Measurements from ENCODE around the gene TTLL9. TPM values are rescaled to one million over a fixed set of nuclear protein-coding genes. Genes with fewer than 3 reads are reported as not detected.

Gene TTLL9
- total and polyA plus RNA-seq, 2 of the 13 experiments (the other 11 are each of a cell fraction or from before 2014, with no cell fraction given), result not detected

DNA sequence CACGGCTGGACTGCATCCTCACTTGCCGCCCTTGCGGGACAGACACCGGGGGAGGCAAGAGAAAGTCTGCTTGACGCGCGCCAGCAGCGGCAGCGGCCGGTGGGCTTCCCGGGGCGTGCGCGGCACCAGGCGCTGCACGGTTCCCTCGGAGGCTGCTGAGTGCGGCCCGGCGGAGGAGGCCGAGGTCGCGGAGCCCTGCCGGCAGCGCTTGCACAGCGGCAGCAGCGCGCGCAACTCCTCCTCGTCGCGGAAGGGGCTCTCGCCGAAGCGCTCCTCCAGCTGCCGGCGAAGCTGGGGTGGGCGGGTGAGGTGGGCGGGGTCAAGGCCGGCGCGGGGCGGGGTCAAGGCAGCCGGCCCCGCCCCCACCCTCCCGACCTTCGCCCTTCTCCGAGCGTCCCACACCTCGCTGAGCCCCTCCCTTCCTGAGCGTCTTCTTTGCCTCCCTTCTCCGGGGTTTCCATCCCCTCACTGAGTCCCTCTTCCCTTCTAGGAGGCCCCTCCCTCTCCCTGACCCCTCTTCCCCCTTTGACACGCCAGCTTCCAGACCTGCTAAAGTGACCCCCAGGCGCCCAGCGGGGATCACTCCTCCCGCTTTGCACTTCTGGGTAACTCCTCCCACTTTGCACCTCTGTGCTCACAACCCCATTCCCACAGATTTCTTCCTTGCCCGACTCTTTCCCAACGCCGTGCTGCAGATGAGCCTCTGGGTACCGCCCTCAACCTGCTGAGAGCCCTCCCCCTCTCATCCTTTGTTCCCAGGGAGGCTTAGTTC, 8.9 kb upstream of the TTLL9 start:
- FAIRE-seq (peak; percentile 47), ATAC-seq (peak; percentile 86), DNase-seq (ENCODE audit: low spot score) (peak; percentile 59)
- Histone ChIP-seq H3K36me3 (replicated peaks in 1 of 2; ENCODE audit: control insufficient read depth in 1 of 2, insufficient read depth in 2 of 2, low read length in 2 of 2) (no peaks in the 10 kb centered on the region), H3K4me3 (replicated peaks in 1 of 3; ENCODE audit: insufficient read depth in 1 of 3, low read depth in 2 of 3, low read length in 3 of 3) (peak overlapping the region; percentile 54 to 82 (median 74)), H3K4me1 (ENCODE audit: insufficient read depth, low read length) (peaks cover 15% of the 10 kb centered on the region), H3K79me2 (ENCODE audit: insufficient read depth, low read length) (no peaks in the 10 kb centered on the region), H3K27me3 (ENCODE audit: control insufficient read depth in 1 of 2, insufficient read depth in 2 of 2, low read length in 2 of 2) (peaks cover 9 to 53% of the 10 kb centered on the region in 2 experiments; a peak in 4 of 5 replicates), H3K9ac (ENCODE audit: insufficient read depth, low read depth, low read length) (peak overlapping the region; percentile 53), H3K4me2 (ENCODE audit: low read depth, low read length) (peak overlapping the region; percentile 96), H3K9me3 (ENCODE audit: low read length) (no peaks in the 10 kb centered on the region), H2AFZ (ENCODE audit: low read length) (peak overlapping the region; percentile 29), H3K27ac (ENCODE audit: extremely low read length, insufficient read depth, low read length) (no peak overlapping the region), H4K20me1 (ENCODE audit: insufficient read depth, low read length) (no peaks in the 10 kb centered on the region)
- intact Hi-C loops (cut with micrococcal nuclease; ENCODE audit: unreplicated experiment) (no loop called here), in situ Hi-C loops (cut with HindIII; ENCODE audit: extremely low pct_ligation_motif_present, low pct_unique_long_range_greater_than_20kb) (no loop called here)
- 3% methylated on average over 50 of the region's 60 CpGs for WGBS (ENCODE audit: low lambda C conversion rate)
- CTCF ChIA-PET (ENCODE audit: low intra/inter-chr PET ratio, low total read pairs), result interaction anchor here (1.6 kb wide), 1 partner anchor 9 kb away, joined by 3 read pairs; no protein-coding TSS in a partner anchor
- POLR2A ChIA-PET, result interaction anchor here (1.1 to 1.2 kb wide), 3 partner anchors 26 to 90 kb away, joined by 3 to 7 read pairs (median 3); partner anchors contain the start of gene PDRG1
- no TSS peak for BruUV-seq (replicated peaks)
- 0 out of 2 replicates have a peak, but pooled peaks have one; percentile 20 for TF ChIP-seq ZNF230 (CRISPR knock-in tag; IDR thresholded peaks at IDR 0.05)
- TF ChIP-seq, protein P1, sequence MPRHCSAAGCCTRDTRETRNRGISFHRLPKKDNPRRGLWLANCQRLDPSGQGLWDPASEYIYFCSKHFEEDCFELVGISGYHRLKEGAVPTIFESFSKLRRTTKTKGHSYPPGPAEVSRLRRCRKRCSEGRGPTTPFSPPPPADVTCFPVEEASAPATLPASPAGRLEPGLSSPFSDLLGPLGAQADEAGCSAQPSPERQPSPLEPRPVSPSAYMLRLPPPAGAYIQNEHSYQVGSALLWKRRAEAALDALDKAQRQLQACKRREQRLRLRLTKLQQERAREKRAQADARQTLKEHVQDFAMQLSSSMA (CRISPR knock-in tag; IDR thresholded peaks at IDR 0.05), result no peak
- TF ChIP-seq ZNF382 (CRISPR knock-in tag; IDR thresholded peaks at IDR 0.05; ENCODE audit: borderline replicate concordance), result no peak
- no peak for TF ChIP-seq DNMT3B (CRISPR knock-in tag; conservative IDR thresholded peaks at IDR 0.05)
- no peak for TF ChIP-seq SIN3A (IDR thresholded peaks at IDR 0.05; ENCODE audit: borderline replicate concordance, low read depth, low read length)
- TF ChIP-seq ZNF577 (CRISPR knock-in tag; IDR thresholded peaks at IDR 0.05; ENCODE audit: borderline replicate concordance, low read depth), result no peak
- TF ChIP-seq ZNF768 (CRISPR knock-in tag; IDR thresholded peaks at IDR 0.05), result no peak; the same call in none of the 2 replicates
- no peak for TF ChIP-seq ZSCAN22 (CRISPR knock-in tag; IDR thresholded peaks at IDR 0.05)
- TF ChIP-seq HNF4A (CRISPR knock-in tag; IDR thresholded peaks at IDR 0.05), result peak; percentile 41; the same call in 1 of the 2 replicates
- 0 out of 2 replicates have a peak, but pooled peaks have one; percentile 60 for TF ChIP-seq RELA (CRISPR knock-in tag; IDR thresholded peaks at IDR 0.05)
- no peak for TF ChIP-seq EZH2 (conservative IDR thresholded peaks at IDR 0.05; ENCODE audit: low read depth, low read length)
- no peak for TF ChIP-seq RBM22 (optimal IDR thresholded peaks at IDR 0.05; ENCODE audit: low read length)
- TF ChIP-seq ZNF776 (CRISPR knock-in tag; IDR thresholded peaks at IDR 0.05), result no peak; the same call in 1 of the 2 replicates
- TF ChIP-seq ZNF878 (CRISPR knock-in tag; IDR thresholded peaks at IDR 0.05), result no peak; the same call in 1 of the 2 replicates
- TF ChIP-seq ZBTB42 (CRISPR knock-in tag; IDR thresholded peaks at IDR 0.05), result 0 out of 2 replicates have a peak, but pooled peaks have one; percentile 30
- no peak for TF ChIP-seq RFX5 (IDR thresholded peaks at IDR 0.05; ENCODE audit: low read depth, low read length)
- TF ChIP-seq PRMT3 (CRISPR knock-in tag; IDR thresholded peaks at IDR 0.05; ENCODE audit: borderline replicate concordance, low read depth), result 0 out of 2 replicates have a peak, but pooled peaks have one; percentile 62
- no peak for TF ChIP-seq KAT2B (IDR thresholded peaks at IDR 0.05; ENCODE audit: borderline replicate concordance, low read depth, low read length)
- 0 out of 2 replicates have a peak, but pooled peaks have one; percentile 9 for TF ChIP-seq BHLHE40 (IDR thresholded peaks at IDR 0.05; ENCODE audit: low read length)
- TF ChIP-seq, protein P2, sequence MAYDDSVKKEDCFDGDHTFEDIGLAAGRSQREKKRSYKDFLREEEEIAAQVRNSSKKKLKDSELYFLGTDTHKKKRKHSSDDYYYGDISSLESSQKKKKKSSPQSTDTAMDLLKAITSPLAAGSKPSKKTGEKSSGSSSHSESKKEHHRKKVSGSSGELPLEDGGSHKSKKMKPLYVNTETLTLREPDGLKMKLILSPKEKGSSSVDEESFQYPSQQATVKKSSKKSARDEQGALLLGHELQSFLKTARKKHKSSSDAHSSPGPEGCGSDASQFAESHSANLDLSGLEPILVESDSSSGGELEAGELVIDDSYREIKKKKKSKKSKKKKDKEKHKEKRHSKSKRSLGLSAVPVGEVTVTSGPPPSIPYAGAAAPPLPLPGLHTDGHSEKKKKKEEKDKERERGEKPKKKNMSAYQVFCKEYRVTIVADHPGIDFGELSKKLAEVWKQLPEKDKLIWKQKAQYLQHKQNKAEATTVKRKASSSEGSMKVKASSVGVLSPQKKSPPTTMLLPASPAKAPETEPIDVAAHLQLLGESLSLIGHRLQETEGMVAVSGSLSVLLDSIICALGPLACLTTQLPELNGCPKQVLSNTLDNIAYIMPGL (CRISPR knock-in tag; IDR thresholded peaks at IDR 0.05; ENCODE audit: borderline replicate concordance in 1 of 2, low read depth in 1 of 2), result 0 out of 4 replicates have a peak, but pooled peaks of 1 of the 2 experiments have one; percentile 49

Data from HepG2 (cell line).